ENCODE measurements around the gene LRRK1.

Gene LRRK1

DNA sequence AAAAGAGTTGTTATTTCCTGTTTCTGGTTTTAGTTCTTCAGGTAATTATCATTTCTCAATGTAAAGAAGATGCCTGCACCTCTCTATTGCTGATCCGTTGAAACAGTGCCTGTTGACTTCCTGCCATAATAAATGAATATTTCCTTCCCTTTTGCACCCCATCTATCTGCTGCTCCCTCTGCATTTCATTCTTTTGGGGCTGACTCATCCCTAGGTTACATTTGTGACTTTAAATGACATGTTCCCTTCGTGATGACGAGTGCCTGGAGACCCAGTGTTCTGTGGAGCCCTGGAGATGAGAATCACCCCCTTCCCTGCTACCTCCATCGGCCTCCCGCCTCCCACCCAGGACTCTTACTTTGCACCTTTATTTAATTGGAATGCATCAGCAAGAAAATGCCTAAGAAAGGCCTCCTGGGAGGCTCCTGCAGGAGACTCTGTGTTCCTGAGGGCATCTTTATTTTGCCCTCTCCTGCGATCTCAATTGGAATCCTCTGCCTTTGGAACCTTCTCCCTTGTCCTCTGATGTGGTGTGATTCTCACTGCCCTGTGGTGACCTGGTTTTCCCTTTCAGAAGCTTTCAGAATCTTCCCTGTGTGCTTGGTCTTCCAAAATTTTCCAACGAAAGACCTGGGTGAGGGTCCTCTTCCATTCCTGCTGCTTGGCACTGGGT, 13.7 kb downstream of the LRRK1 start:
- POLR2A ChIA-PET = no interaction called here
- H3K4me1 ChIP-seq (ENCODE audit: control extremely low read depth in 1 of 4, control insufficient read depth in 4 of 4, insufficient read depth in 4 of 4, low read length in 3 of 4) = peaks cover 6 to 36% (median 15%) of the 10 kb centered on the region in 4 experiments
- H3K9me3 ChIP-seq (ENCODE audit: control extremely low read depth in 1 of 5, control insufficient read depth in 4 of 5, insufficient read depth in 2 of 5, low read depth in 1 of 5, low read length in 4 of 5) = no peaks in the 10 kb centered on the region
- H3K4me3 ChIP-seq (ENCODE audit: control insufficient read depth in 1 of 7, extremely low read depth in 1 of 7, insufficient read depth in 4 of 7, low read depth in 2 of 7, low read length in 6 of 7) = no peak overlapping the region
- no peaks in the 10 kb centered on the region for H3K27me3 ChIP-seq (replicated peaks in 2 of 5; ENCODE audit: control insufficient read depth in 4 of 5, insufficient read depth in 5 of 5, low read length in 4 of 5)
- DNase-seq = peak in 2 of 3 donors; percentile 34 to 40
- peaks cover 3 to 27% (median 20%) of the 10 kb centered on the region in 4 experiments for H3K36me3 ChIP-seq (ENCODE audit: control insufficient read depth in 4 of 4, insufficient read depth in 4 of 4, low read length in 3 of 4)
- CTCF ChIA-PET = interaction anchor here (0.7 to 2.3 kb wide), 2 partner anchors 12 to 28 kb away, joined by 3 to 7 read pairs; no protein-coding TSS in a partner anchor
- no peak overlapping the region for H3K27ac ChIP-seq (ENCODE audit: insufficient read depth in 1 of 2, low read depth in 1 of 2, low read length in 2 of 2, poor library complexity in 1 of 2, severe bottlenecking in 2 of 2)
- WGBS (ENCODE audit: insufficient coverage) = 58% methylated on average over 6 of the region's 7 CpGs

DNA sequence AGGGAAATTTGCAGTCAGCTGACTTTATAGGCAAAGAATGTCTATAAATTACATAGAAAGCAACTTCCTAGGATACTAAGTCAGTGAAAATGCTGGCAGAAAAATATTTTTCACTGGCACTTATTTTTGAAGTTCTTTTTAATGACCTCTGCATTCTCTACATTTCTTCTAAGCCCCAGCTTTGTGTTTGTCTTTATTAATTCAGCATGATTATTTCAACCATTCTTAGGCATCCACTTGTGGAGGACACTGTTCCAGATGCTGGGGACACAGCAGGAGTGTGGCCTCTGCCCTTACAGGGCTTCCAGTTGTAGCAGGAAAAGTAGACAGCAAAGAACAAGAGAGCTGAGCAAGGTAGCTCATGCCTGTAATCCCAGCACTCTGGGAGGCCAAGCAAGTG, 15.0 kb downstream of the LRRK1 start:
- H3K4me3 ChIP-seq (ENCODE audit: control insufficient read depth in 1 of 7, extremely low read depth in 1 of 7, insufficient read depth in 4 of 7, low read depth in 2 of 7, low read length in 6 of 7) = no peak overlapping the region
- no peak for DNase-seq
- no peaks in the 10 kb centered on the region for H3K9me3 ChIP-seq (ENCODE audit: control extremely low read depth in 1 of 5, control insufficient read depth in 4 of 5, insufficient read depth in 2 of 5, low read depth in 1 of 5, low read length in 4 of 5)
- CTCF ChIA-PET = interaction anchor here (0.7 to 2.3 kb wide), 2 partner anchors 10 to 13 kb away, joined by 3 to 7 read pairs; no protein-coding TSS in a partner anchor
- H3K36me3 ChIP-seq (ENCODE audit: control insufficient read depth in 4 of 4, insufficient read depth in 4 of 4, low read length in 3 of 4) = peaks cover 0 to 14% (median 11%) of the 10 kb centered on the region in 4 experiments
- POLR2A ChIA-PET = no interaction called here
- no peaks in the 10 kb centered on the region for H3K27me3 ChIP-seq (replicated peaks in 2 of 5; ENCODE audit: control insufficient read depth in 4 of 5, insufficient read depth in 5 of 5, low read length in 4 of 5)
- peaks cover 6 to 38% (median 15%) of the 10 kb centered on the region in 4 experiments for H3K4me1 ChIP-seq (ENCODE audit: control extremely low read depth in 1 of 4, control insufficient read depth in 4 of 4, insufficient read depth in 4 of 4, low read length in 3 of 4)
- H3K27ac ChIP-seq (ENCODE audit: insufficient read depth in 1 of 2, low read depth in 1 of 2, low read length in 2 of 2, poor library complexity in 1 of 2, severe bottlenecking in 2 of 2) = no peak overlapping the region

DNA sequence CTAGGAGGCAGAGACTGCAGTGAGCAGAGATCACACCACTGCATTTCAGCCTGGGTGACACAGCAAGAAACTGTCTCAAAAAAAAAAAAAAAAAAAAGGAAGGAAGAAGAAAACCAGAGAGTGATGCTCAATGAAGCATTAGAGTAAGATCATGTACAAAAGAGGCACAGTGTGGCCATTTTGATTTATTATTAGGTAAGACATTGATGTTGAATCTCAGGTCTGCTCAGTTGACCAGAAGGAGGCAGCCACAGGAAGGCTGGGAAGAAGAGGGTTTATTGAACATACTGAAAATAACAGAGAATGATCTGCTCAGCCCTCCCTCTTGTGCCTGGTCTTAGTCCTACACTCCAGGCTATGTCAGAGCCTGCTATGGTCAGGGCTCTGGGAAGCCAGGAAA, 15.6 kb downstream of the LRRK1 start:
- POLR2A ChIA-PET = interaction anchor here (0.6 kb wide), 1 partner anchor 81 kb away, joined by 3 read pairs; no protein-coding TSS in a partner anchor
- H3K27ac ChIP-seq (ENCODE audit: insufficient read depth in 1 of 2, low read depth in 1 of 2, low read length in 2 of 2, poor library complexity in 1 of 2, severe bottlenecking in 2 of 2) = no peak overlapping the region

DNA sequence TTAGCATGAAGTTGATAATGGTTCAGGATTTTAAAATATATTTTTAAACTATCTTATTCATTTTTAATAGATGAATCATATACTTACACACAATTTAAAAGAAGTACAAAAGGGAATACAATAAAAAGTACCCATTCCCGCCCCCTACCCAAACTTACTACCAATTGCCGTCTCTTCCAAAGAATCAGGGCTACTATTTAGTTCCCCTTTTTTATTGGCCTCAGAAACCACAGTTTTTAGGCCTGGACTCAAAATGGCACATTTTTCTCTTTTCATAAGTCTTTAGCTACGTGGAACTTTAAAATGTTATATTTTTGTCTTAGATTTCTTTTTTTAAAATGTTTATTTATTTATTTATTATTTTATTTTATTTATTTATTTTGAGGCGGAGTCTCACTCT, 18.0 kb downstream of the LRRK1 start:
- no peaks in the 10 kb centered on the region for H3K9me3 ChIP-seq (ENCODE audit: control extremely low read depth in 1 of 5, control insufficient read depth in 4 of 5, insufficient read depth in 2 of 5, low read depth in 1 of 5, low read length in 4 of 5)
- peaks cover 12 to 54% (median 28%) of the 10 kb centered on the region in 4 experiments for H3K4me1 ChIP-seq (ENCODE audit: control extremely low read depth in 1 of 4, control insufficient read depth in 4 of 4, insufficient read depth in 4 of 4, low read length in 3 of 4)
- POLR2A ChIA-PET = no interaction called here
- H3K27ac ChIP-seq (ENCODE audit: insufficient read depth in 1 of 2, low read depth in 1 of 2, low read length in 2 of 2, poor library complexity in 1 of 2, severe bottlenecking in 2 of 2) = no peak overlapping the region
- DNase-seq = peak in 2 of 3 donors; percentile 69 to 77
- H3K36me3 ChIP-seq (ENCODE audit: control insufficient read depth in 4 of 4, insufficient read depth in 4 of 4, low read length in 3 of 4) = no peaks in the 10 kb centered on the region
- CTCF ChIA-PET = interaction anchor here (1.1 kb wide), 1 partner anchor 11 kb away, joined by 6 read pairs; no protein-coding TSS in a partner anchor
- H3K27me3 ChIP-seq (replicated peaks in 2 of 5; ENCODE audit: control insufficient read depth in 4 of 5, insufficient read depth in 5 of 5, low read length in 4 of 5) = no peaks in the 10 kb centered on the region
- no peak overlapping the region for H3K4me3 ChIP-seq (ENCODE audit: control insufficient read depth in 1 of 7, extremely low read depth in 1 of 7, insufficient read depth in 4 of 7, low read depth in 2 of 7, low read length in 6 of 7)
- WGBS (ENCODE audit: insufficient coverage) = 100% methylated on average over 1 of the region's 4 CpGs

More for the DNA sequence above, 15.6 kb downstream of the LRRK1 start:
- CTCF ChIA-PET = interaction anchor here (0.7 to 2.3 kb wide), 3 partner anchors 11 to 17 kb away, joined by 3 to 7 read pairs (median 4); no protein-coding TSS in a partner anchor
- Histone ChIP-seq H3K4me3 (ENCODE audit: control insufficient read depth in 1 of 7, extremely low read depth in 1 of 7, insufficient read depth in 4 of 7, low read depth in 2 of 7, low read length in 6 of 7) (no peak overlapping the region), H3K4me1 (ENCODE audit: control extremely low read depth in 1 of 4, control insufficient read depth in 4 of 4, insufficient read depth in 4 of 4, low read length in 3 of 4) (peaks cover 7 to 40% (median 18%) of the 10 kb centered on the region in 4 experiments), H3K27me3 (replicated peaks in 2 of 5; ENCODE audit: control insufficient read depth in 4 of 5, insufficient read depth in 5 of 5, low read length in 4 of 5) (no peaks in the 10 kb centered on the region), H3K36me3 (ENCODE audit: control insufficient read depth in 4 of 4, insufficient read depth in 4 of 4, low read length in 3 of 4) (peaks cover 0 to 9% (median 6%) of the 10 kb centered on the region in 4 experiments), H3K9me3 (ENCODE audit: control extremely low read depth in 1 of 5, control insufficient read depth in 4 of 5, insufficient read depth in 2 of 5, low read depth in 1 of 5, low read length in 4 of 5) (no peaks in the 10 kb centered on the region)
- peak in 2 of 3 donors; percentile 63 to 74 for DNase-seq

DNA sequence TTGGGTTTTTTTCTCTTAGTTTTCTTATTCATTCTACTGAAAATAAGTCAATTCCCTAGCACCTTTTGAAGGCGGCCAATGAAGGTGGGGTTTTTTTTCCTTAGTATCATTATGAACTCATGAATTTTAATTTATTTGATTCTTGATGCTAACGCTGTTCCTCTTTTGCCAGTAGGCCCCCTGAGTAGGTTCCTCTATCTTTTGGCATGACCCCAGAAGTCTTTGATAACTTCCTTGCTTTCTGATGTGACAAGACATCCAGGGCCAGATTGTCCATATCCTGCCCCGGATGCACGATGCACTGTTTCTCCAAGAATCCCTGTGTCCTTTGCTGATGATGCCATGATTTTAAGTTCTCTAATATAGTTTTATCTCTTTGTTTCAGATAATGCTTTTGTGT, 20.6 kb downstream of the LRRK1 start:
- H3K27me3 ChIP-seq (replicated peaks in 2 of 5; ENCODE audit: control insufficient read depth in 4 of 5, insufficient read depth in 5 of 5, low read length in 4 of 5) = no peaks in the 10 kb centered on the region
- H3K36me3 ChIP-seq (ENCODE audit: control insufficient read depth in 4 of 4, insufficient read depth in 4 of 4, low read length in 3 of 4) = no peaks in the 10 kb centered on the region
- H3K4me1 ChIP-seq (ENCODE audit: control extremely low read depth in 1 of 4, control insufficient read depth in 4 of 4, insufficient read depth in 4 of 4, low read length in 3 of 4) = peaks cover 6 to 57% (median 17%) of the 10 kb centered on the region in 4 experiments
- ChIA-PET CTCF (interaction anchor here (1.6 kb wide), 1 partner anchor 12 kb away, joined by 4 read pairs; no protein-coding TSS in a partner anchor), POLR2A (no interaction called here)
- no peaks in the 10 kb centered on the region for H3K9me3 ChIP-seq (ENCODE audit: control extremely low read depth in 1 of 5, control insufficient read depth in 4 of 5, insufficient read depth in 2 of 5, low read depth in 1 of 5, low read length in 4 of 5)
- H3K4me3 ChIP-seq (ENCODE audit: control insufficient read depth in 1 of 7, extremely low read depth in 1 of 7, insufficient read depth in 4 of 7, low read depth in 2 of 7, low read length in 6 of 7) = no peak overlapping the region
- WGBS (ENCODE audit: insufficient coverage) = 0% methylated on average over 1 of the region's 4 CpGs
- DNase-seq = peak; percentile 40 to 85 (median 74)
- no peak overlapping the region for H3K27ac ChIP-seq (ENCODE audit: insufficient read depth in 1 of 2, low read depth in 1 of 2, low read length in 2 of 2, poor library complexity in 1 of 2, severe bottlenecking in 2 of 2)

DNA sequence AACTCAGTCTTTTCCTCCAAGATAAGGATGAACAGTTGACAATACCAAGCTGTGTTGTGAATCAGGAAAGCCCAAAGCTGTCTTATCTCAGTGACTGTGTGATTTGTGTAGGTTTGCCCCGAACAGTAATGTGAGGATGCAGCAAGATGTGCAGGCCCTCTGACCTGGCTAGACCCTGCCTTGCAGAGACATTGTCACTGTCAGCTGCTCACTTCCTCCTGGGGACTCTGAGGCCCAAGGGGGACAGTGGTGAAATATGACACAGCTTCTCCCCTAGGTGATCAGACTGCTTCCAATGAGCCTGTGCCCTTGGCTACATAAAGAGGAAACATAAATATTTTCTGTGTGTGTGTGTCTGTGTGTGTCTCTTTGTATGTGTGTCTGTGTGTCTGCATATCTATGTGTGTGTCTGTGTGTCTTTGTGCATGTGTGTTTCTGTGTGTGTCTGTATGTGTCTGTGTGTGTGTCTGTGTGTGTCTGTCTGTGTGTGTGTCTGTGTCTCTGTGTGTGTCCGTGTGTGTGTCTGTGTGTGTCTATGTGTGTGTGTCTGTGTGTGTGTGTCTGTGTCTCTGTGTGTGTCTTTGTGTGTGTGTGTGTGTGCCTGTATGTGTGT, 21.7 kb downstream of the LRRK1 start:
- H3K27ac ChIP-seq (ENCODE audit: insufficient read depth in 1 of 2, low read depth in 1 of 2, low read length in 2 of 2, poor library complexity in 1 of 2, severe bottlenecking in 2 of 2) = no peak overlapping the region
- peak in 2 of 3 donors; percentile 85 to 90 for DNase-seq
- H3K36me3 ChIP-seq (ENCODE audit: control insufficient read depth in 4 of 4, insufficient read depth in 4 of 4, low read length in 3 of 4) = no peaks in the 10 kb centered on the region
- peaks cover 6 to 50% (median 15%) of the 10 kb centered on the region in 4 experiments for H3K4me1 ChIP-seq (ENCODE audit: control extremely low read depth in 1 of 4, control insufficient read depth in 4 of 4, insufficient read depth in 4 of 4, low read length in 3 of 4)
- WGBS (ENCODE audit: insufficient coverage) = 97% methylated on average over 2 of the region's 2 CpGs
- POLR2A ChIA-PET = no interaction called here
- no peaks in the 10 kb centered on the region for H3K9me3 ChIP-seq (ENCODE audit: control extremely low read depth in 1 of 5, control insufficient read depth in 4 of 5, insufficient read depth in 2 of 5, low read depth in 1 of 5, low read length in 4 of 5)
- no peaks in the 10 kb centered on the region for H3K27me3 ChIP-seq (replicated peaks in 2 of 5; ENCODE audit: control insufficient read depth in 4 of 5, insufficient read depth in 5 of 5, low read length in 4 of 5)
- peak overlapping the region in 1 of 7 experiments; percentile 7 for H3K4me3 ChIP-seq (ENCODE audit: control insufficient read depth in 1 of 7, extremely low read depth in 1 of 7, insufficient read depth in 4 of 7, low read depth in 2 of 7, low read length in 6 of 7)
- CTCF ChIA-PET = interaction anchor here (1.1 to 1.6 kb wide), 2 partner anchors 9 to 13 kb away, joined by 3 to 4 read pairs; no protein-coding TSS in a partner anchor

DNA sequence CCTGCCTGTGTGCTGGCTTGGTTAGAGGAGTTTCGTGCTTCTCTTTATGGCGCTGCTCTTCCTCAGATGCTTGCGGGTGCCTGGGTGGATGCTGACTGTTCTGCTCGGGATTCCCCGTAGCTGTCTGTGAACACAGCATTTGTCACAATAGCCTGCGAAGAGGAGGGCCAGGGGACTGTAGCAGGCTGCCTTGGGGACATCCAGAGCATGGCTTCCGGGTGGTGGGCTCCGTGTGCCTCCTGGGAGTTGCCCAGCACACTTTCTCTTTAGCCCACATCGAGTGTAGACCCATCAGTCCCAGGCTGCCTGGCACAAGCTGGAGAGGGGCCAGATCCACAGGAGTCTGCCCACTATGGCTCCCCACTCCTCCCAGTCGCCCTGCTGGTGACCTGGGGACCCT, 22.4 kb downstream of the LRRK1 start:
- WGBS (ENCODE audit: insufficient coverage) = 97% methylated on average over 10 of the region's 10 CpGs
- no peak overlapping the region for H3K27ac ChIP-seq (ENCODE audit: insufficient read depth in 1 of 2, low read depth in 1 of 2, low read length in 2 of 2, poor library complexity in 1 of 2, severe bottlenecking in 2 of 2)
- no peaks in the 10 kb centered on the region for H3K27me3 ChIP-seq (replicated peaks in 2 of 5; ENCODE audit: control insufficient read depth in 4 of 5, insufficient read depth in 5 of 5, low read length in 4 of 5)
- no peak overlapping the region for H3K4me3 ChIP-seq (ENCODE audit: control insufficient read depth in 1 of 7, extremely low read depth in 1 of 7, insufficient read depth in 4 of 7, low read depth in 2 of 7, low read length in 6 of 7)
- H3K4me1 ChIP-seq (ENCODE audit: control extremely low read depth in 1 of 4, control insufficient read depth in 4 of 4, insufficient read depth in 4 of 4, low read length in 3 of 4) = peaks cover 6 to 48% (median 15%) of the 10 kb centered on the region in 4 experiments
- H3K9me3 ChIP-seq (ENCODE audit: control extremely low read depth in 1 of 5, control insufficient read depth in 4 of 5, insufficient read depth in 2 of 5, low read depth in 1 of 5, low read length in 4 of 5) = no peaks in the 10 kb centered on the region
- DNase-seq = peak in 2 of 3 donors; percentile 33 to 39
- CTCF ChIA-PET = no interaction called here
- POLR2A ChIA-PET = no interaction called here
- H3K36me3 ChIP-seq (ENCODE audit: control insufficient read depth in 4 of 4, insufficient read depth in 4 of 4, low read length in 3 of 4) = peaks cover 0 to under 1% (median 0%) of the 10 kb centered on the region in 4 experiments
